ENCODE results near the gene JARID2.

- no peak for TF ChIP-seq CTCF (IDR thresholded peaks at IDR 0.05)
- TF ChIP-seq POLR2A (IDR thresholded peaks at IDR 0.05): no peak
Measured at GRCh38 chr6:15287670-15288375, 42.0 kb downstream of the JARID2 start.

Data from testis (tissue), 2 donors.